D721Med (cell line): ENCODE data around the gene BIVM.

Experiments used
- DNase-seq: peaks from one replicate; pipeline ENCODE4 v3.0.0; 2011; ENCODE audit warnings: low spot score; ENCODE audit not compliant: insufficient read length
- FAIRE-seq: peaks from 2 replicates; lab custom pipeline; 2011; peaks lifted over from hg19 to GRCh38; lab: Jason Lieb, UNC
- TF ChIP-seq, protein P1 (sequence below): IDR thresholded peaks from 2 replicates; pipeline ENCODE4 v1.5.1; 2012; ENCODE audit warnings: mild to moderate bottlenecking, control low read depth; ENCODE audit not compliant: insufficient read depth; ENCODE audit errors: missing control alignments

BIVM gene

DNA sequence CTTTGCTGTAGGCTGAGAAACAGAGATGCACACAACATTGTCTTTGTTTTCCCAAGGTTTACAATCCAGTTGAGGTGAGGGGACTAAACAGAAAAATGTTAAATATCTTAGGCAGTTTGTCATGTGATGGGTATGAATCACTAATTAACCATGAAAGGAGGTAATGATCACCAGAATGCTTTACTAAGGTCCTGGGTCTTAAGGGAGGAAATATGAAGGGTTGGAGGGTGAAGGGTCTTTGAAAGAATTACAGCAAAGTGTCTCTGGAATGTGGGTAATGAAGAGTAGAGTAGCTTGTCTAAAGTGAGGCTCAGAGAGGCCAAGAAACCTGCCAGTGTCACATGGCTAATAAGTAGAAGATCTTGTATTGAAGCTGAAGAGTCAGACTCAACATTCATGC is 19.0 kb downstream of the BIVM start:
- no peak for DNase-seq
- TF ChIP-seq, protein P1, sequence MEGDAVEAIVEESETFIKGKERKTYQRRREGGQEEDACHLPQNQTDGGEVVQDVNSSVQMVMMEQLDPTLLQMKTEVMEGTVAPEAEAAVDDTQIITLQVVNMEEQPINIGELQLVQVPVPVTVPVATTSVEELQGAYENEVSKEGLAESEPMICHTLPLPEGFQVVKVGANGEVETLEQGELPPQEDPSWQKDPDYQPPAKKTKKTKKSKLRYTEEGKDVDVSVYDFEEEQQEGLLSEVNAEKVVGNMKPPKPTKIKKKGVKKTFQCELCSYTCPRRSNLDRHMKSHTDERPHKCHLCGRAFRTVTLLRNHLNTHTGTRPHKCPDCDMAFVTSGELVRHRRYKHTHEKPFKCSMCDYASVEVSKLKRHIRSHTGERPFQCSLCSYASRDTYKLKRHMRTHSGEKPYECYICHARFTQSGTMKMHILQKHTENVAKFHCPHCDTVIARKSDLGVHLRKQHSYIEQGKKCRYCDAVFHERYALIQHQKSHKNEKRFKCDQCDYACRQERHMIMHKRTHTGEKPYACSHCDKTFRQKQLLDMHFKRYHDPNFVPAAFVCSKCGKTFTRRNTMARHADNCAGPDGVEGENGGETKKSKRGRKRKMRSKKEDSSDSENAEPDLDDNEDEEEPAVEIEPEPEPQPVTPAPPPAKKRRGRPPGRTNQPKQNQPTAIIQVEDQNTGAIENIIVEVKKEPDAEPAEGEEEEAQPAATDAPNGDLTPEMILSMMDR: no peak
- no peak for FAIRE-seq

DNA sequence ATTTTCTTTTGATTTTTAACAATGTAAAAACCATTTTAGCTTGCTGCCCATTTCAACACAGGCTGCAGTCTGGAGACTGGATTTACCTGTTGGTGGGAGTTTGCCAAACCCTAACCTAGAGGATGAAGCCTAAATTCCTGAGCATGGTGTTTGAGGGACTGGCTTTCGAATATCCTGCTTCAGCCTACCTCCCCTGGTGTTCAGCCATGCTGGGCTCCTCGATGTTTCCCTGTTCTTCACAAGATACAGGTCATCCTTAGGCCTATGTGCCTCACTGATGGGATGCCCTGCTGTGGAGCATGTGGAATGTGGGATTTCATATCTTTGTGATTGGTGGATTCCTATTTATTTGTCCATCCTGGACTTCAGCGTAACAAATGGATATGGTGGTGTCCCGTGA is 26.5 kb downstream of the BIVM start:
- DNase-seq: no peak
- FAIRE-seq: no peak
- TF ChIP-seq, protein P1: no peak

DNA sequence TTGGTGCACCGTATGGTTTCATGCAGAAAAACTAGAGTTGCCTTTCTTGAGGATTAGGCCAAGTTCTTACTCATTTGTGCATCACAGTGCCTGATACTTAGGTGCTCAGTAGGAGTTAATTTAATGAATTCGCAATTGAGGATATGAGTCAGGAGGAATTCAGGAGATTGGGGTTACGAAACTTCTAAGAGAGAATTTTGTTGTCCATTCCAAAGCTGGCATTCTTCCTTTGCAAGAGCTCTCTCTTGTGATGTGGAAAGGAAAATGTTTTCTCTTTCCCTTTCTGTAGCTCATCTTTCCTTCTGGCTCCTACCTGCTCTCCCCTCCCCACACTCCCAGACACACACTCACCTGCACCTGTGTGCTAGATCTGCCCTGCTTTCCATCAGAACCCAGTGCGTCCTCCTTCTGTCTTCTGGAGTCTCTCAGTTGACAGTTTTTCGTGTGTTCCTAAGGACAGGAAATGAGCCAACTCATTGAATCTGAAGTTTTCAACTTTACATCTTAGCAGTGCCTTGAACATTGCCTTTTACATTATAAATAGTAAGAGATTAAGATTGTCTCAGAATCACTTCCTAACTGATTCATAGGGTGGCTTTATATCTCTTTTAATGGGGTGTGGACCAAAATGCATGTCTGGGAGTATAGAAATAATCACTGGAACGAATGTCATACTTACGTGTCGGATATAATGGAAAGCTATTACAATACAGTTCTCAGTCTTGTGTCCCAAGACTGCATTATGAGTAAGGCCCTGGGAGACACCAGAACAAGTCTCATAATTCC is 27.2 kb downstream of the BIVM start:
- FAIRE-seq: no peak
- no peak for DNase-seq
- TF ChIP-seq, protein P1: no peak

DNA sequence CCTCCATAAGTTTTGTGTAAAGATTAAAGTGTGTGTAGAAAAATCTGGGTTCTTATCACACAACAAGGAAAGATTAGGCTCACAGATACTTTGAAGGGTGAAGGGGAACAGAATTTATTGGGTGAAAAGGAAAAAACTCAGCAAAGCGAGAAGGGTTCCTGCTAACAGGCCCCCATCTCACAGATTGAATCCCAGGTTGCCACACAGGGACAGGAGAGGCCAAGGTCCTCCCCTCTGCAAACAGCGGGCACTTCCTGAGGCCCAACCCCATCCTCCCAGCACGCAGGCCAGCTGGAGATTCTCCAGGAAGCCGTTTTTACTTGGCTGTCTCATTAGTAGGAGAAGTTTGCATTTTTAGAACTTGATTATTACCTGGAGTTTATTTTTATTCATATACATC is 31.7 kb downstream of the BIVM start:
- DNase-seq: no peak
- FAIRE-seq: no peak
- TF ChIP-seq, protein P1: no peak

DNA sequence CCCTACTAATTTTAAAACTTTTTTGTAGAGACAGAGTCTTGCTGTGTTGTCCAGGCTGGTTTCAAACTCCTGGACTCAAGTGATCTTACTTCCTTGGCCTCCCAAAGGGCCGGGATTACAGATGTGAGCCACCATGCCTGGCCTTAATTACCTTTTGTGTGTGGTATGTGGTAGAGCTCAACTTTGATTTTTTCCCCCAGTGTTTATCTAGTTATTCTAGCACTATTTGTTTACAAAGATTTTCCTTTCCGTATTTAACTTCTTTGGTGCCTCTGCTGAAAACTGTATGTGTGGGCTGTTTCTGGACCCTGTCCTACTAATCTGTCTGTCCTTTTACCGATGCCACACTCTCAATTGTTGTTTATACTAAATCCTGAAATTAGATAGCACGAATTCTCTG is 37.6 kb downstream of the BIVM start:
- FAIRE-seq (no peak), DNase-seq (no peak)
- TF ChIP-seq, protein P1: no peak

DNA sequence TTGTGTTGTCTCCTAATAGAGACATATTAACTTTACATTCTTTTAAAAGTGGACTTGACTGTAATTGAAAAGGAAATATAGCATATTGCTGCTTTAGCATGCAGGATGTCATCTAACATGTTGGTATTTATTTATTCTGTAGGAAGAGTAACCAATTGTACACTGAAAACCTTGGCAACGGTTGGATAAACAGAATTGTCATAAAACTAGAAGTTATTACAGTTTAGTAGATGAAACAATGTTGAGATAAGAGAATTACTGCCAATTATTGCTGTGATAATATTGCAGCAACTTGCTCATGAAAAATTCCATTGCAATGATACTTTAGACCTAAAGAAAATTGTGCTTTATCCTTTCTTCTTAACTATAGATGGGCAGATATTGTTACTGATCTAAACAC is 39.4 kb downstream of the BIVM start:
- FAIRE-seq (peak; percentile 73), DNase-seq (no peak)
- TF ChIP-seq, protein P1: no peak

DNA sequence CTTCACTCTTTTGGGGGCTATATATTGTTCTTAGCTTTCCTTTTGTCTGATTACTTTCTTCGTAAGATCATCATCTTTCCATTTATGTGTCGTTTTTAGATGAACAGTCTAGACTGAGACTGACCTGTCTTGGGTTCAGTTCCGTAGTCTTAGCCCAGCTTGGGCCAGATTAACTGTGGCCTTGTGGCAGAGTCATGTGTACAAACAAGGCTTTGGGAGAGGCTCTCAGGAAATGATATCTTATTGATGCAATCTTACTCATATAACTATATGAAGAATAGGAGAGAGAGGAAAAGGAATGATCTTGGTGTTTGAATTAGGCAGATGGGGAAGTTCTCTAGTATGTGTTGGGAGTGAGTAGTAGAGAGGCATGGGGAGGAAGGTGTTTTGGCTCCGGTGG is 40.1 kb downstream of the BIVM start:
- no peak for DNase-seq
- no peak for FAIRE-seq
- TF ChIP-seq, protein P1: no peak
